NCI-H748 treated with DMSO at 0.1 percent for 48 hours (cell line): ENCODE measurements around the gene DCAF7.

Experiments used
- DNase-seq: peaks from one replicate; lab custom pipeline; 2025; lab: John Stamatoyannopoulos, UW

DCAF7 gene

GRCh38 chr17:63544467-63545301 lies 5.6 kb upstream of the DCAF7 start:
- DNase-seq = no peak

DNA sequence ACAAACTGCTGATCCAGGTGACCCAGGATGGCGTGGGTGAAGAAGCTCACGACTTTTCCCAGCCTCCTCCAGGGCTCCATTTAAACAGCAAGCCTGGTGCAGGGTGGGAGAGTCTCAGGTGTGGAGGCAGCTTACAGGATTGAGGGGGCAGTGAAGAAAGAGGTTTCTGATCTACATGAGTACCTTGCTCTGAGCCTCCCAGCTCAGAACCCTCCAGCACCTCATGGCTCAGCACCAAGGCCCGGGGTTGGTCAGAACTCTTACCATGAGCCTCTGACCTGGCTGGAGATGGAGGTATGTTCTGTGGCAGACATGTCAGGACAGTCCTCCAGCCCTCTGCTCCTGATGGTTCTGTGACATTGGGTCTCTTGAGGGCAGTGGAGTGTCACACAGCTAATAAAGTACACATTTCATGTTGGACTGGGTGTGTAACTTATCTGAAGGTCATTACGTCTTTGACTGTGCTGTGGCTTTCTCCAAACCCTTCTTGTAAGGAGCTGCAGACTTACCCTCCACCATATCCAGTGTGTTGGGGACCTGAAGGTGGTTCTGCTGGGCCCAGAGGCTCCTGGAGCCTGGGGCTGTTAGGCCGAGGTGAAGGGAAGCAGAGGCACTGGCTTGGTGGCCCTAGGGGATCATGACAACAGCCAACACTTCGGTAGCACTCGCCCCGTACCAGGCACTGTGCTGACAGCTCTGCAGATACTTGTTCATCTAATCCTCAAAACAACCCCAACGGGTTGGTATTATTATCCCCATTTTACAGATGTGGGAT lies 3.8 kb upstream of the DCAF7 start:
- no peak for DNase-seq

DNA sequence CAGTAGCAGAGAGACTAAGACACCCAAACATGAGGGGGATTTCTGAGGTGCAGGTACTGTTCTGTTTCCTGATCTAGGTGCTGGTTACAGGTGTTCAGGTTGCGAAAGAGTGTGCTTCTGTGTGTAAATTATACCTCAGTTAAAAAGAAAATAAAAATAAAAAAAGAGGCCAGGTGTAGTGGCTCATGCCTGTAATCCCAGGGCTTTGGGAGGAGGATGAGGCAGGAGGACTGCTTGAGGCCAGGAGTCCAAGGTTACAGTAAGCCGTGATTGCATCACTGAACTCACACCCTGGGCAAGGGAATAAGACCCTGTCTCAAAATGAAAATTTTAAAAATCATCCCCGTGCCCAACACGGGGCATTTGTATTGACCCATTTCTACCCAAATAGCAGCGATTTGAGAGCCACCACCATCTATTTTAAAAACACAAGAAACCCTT lies 3.2 kb upstream of the DCAF7 start:
- DNase-seq = no peak

DNA sequence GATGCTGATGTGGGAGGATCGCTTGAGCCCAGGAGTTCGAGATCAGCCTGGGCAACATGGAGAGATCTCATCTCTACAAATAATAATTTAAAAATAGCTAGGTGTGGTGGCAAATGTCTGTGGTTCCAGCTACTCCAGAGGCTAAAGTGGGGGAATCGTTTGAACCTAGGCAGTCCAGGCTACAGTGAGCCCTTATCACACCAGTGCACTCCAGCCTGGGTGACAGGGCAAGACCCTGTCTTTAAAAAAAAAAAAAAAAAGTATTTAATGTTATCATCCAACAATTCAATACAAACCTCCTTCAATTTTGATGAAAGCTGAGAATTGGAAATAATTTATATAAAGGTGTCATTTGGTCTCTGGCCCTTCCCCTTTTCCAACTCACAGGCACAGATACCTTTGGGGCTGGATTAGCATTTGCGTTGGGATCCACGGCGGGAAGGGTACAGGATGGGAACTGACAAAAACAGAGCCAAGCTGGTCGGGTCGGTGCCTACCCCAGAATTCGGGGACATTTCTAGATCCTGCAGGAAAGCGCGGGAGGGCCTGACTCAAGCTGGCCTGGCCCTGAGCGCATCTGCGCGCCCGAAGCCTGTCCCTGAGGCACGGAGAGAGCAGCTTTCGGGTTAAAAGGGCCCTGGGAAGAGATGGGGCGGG lies 860 bp upstream of the DCAF7 start:
- no peak for DNase-seq

GRCh38 chr17:63550817-63551639 lies 751 bp downstream of the DCAF7 start:
- DNase-seq = peak; percentile 39

- DNase-seq = no peak
Measured at GRCh38 chr17:63552211-63552610, 1.9 kb downstream of the DCAF7 start.

GRCh38 chr17:63555500-63556156 lies 5.4 kb downstream of the DCAF7 start:
- no peak for DNase-seq

DNA sequence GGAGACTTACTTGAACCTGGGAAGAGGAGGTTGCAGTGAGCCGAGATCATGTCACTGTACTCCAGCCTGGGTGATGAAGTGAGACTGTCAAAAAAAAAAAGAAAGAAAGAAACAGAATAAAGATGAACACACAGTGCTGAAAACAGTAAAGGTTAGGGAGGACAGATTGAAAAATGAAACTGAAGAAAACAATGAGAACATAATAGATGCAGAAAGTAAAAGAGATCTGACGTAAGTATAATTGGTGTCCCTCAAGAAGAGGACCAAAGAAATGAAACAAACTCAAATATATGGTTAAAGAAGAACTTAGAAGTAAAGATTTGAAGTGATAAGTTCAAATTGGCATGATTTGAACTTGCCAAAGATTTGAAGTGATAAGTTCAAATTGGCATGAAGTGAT lies 7.1 kb downstream of the DCAF7 start:
- no peak for DNase-seq

GRCh38 chr17:63558441-63558840 lies 8.2 kb downstream of the DCAF7 start:
- DNase-seq = no peak

- DNase-seq = no peak
Measured at GRCh38 chr17:63561819-63562218, 11.5 kb downstream of the DCAF7 start.

DNA sequence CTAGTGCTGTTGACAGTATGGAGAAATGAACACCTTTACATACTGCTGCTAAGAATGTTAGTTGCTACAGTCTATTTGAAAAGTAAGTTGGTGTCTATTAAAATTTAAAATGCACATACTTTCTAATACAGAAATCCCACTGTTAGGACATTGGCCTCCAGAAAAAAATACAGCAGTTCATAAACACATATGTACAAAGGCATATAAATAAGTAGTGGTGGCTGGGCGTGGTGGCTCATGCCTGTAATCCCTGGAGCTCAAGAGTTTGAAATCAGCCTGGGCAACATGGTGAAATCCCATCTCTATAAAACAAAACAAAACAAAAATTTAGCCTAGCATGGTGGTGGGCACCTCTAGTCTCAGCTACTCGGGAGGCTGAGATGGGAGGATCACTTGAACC lies 13.1 kb downstream of the DCAF7 start:
- DNase-seq = no peak

GRCh38 chr17:63564562-63564961 lies 14.3 kb downstream of the DCAF7 start:
- DNase-seq = no peak

DNA sequence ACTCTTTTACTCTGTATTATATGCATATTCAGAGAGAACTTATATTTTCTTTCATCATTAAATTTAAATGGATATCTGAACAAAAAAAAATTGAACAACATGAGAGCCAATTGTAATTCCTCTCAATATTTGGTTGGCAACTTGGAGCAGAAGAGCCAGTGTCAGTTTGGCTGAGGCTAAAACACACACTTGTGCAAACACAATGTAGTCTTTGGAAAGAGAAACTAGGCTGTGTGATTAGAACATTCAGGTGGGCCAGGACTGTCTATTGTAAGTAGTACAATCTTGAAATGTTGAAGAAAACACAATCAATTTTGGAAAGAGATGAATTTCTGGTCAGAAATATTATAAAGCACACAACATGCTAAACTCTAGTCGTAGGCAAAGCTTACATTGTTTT lies 17.0 kb downstream of the DCAF7 start:
- DNase-seq = no peak

- DNase-seq = no peak
Measured at GRCh38 chr17:63568563-63568962, 18.3 kb downstream of the DCAF7 start.

DNA sequence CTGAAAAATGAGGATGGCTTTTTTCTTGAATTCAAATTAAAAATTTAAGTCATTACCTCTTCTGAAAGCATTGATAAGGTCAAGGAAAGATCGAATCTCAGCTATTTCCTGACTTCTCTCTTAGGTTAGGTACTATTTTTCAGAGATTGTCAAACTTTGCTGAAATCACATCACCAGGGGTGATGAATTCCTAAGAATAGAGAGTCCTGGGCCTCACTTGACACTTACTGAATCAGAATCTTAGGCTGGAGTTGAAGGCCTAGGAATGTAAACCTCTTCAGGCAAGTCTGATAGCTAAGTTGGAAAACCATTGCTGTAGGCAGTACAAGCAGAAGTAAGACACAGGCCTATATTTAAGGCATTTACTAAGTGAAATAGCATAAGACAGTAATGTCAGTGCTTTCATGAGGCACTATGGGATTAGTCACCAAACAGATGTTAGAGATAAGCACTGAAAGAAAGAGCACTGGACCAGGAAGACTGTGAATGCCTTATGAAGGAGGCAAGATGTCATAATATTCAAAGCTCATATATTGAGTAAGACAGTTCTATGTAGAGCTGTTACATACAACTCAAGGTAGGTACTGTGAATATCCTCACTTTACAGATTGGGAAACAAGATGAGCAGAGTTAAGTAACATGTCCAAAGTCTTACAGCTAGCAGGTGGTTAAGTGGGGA lies 21.5 kb downstream of the DCAF7 start:
- no peak for DNase-seq

DNA sequence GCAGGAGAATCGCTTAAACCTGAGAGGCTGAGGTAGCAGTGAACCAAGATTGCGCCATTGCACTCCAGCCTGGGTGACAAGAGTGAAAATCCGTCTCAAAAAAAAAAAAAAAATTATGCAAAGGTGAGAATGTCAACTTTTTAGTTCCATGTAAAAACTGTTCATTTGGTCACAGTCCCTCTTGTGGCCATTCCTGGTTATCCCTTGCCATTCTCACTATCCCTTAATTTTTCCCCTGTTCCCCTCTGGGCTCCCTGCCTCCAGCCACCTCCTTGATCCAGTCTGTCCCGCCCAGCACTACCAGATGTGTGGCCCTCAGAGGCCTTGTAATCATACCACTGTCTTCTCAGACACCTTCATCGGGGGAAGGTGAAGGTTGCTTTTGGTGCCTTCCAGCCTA lies 23.4 kb downstream of the DCAF7 start:
- DNase-seq = no peak

DNA sequence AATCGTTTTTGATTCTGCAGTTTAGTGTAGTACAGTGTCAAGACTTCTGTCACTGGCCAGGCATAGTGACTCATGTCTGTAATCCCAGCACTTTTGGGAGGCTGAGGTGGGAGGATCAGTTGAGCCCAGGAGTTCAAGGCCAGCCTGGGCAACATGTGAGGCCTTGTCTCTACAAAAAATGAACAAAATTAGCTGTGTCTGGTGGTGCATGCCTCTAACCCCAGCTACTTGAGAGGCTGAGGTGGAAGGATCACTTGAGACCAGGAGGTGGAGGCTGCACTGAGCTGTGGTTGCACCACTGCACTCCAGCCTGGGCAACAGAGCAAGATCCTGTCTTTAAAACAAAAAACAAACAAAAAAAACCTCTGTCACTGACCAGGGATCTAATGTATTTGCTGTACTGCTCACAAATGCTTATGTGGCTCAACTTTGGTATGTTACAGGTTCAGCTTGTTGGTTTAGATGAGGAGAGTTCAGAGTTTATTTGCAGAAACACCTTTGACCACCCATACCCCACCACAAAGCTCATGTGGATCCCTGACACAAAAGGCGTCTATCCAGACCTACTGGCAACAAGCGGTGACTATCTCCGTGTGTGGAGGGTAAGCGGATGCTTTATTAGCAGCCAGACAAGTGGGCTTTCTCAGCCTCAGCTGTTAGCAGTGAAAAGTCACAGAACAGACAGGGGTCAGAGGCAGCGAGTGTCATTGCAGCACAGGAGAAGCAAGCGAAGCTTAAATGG lies 27.9 kb downstream of the DCAF7 start:
- DNase-seq = no peak

DNA sequence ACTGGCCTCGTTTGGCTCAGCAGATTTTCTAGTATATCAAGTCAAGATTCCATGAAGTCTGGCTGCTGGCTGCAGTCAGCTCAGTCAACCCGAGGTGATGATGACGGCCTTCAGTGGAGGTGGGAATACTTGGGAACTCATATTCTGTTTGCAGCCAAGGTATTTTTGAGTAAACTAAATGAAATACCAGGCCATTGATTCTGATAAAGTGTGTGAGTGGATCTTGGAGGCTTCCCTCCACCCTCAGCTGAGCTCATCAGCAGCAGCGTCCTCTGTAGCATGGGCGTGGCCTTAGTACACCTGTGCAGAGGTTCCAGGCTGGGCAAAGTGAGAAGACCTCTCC lies 28.5 kb downstream of the DCAF7 start:
- DNase-seq = no peak

DNA sequence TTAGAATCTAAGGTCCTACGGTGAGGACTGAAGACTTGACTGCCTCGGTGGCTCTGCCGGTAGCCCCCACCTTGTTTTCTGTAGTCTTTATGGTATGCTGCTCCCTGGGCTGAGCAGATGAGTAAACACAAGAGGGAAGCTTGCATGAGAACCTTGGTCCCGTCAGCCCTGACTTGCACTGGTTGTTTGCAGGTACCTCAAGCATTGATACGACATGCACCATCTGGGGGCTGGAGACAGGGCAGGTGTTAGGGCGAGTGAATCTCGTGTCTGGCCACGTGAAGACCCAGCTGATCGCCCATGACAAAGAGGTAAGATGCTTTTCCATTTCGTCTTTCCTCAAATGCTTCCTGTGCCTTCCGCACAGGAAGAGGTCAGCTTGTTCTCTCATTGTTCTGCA lies 29.4 kb downstream of the DCAF7 start:
- DNase-seq = no peak

DNA sequence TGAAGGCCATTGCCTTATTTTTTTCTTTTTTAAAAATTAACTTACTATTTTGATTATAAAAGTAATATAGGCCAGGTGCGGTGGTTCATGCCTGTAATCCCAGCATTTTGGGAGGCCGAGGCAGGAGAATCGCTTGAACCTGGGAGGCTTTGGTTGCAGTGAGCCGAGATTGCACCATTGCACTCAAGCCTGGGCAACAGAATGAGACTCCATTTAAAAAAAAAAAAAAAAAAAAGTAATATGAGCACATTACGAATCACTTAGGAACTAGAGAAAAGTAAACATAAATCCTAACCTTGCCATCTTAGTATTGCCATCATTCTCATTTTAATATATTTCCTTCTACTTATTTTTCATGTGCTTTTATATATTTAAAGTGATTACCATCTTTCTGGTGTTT lies 37.5 kb downstream of the DCAF7 start:
- no peak for DNase-seq
